ENCODE measurements around the gene GLYR1.

Gene GLYR1

DNA sequence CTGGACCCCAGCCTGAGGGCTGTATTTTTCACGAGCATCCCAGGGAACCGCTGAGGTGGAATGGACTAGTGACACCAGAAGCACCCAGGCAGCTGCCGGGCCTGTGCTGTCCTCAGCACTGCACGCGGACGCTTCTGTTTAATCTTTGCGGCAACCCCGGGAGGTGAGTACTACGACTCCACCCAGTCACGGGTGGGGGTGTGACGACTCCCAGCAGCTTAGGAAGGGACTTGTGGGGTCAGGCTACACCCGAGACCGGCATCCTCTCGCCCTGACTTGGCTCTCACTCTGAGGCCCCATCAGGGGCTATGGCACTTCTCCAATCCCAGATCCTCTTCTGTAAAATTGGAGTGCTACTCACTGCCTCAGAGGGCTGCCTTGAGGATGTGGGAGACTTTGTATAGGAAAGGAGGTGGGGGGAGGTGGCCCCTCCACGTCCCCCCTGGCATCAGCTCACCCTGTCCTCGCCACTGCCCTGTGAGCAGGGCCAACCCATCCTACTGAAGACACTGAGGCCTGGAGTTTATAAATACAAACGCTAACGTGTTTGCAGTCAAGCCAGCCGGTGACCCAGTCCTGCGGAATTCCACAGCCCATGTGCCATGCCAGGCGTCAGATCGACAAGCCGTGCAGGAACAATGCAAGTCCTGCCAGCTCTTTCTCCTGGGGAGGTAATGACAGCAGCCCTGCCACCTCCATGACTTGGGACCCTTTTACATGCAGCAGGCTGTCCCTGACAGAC is 45.4 kb upstream of the GLYR1 start:
- Mint-ChIP-seq H3K4me3 (no peak overlapping the region), H3K27me3 (ENCODE audit: low read depth, poor library complexity) (no peaks in the 10 kb centered on the region), H3K4me1 (peaks cover 6% of the 10 kb centered on the region), H3K27ac (no peak overlapping the region), H3K9me3 (no peaks in the 10 kb centered on the region), H3K36me3 (ENCODE audit: low read depth) (peaks cover 6% of the 10 kb centered on the region)
- TF ChIP-seq, protein P1, sequence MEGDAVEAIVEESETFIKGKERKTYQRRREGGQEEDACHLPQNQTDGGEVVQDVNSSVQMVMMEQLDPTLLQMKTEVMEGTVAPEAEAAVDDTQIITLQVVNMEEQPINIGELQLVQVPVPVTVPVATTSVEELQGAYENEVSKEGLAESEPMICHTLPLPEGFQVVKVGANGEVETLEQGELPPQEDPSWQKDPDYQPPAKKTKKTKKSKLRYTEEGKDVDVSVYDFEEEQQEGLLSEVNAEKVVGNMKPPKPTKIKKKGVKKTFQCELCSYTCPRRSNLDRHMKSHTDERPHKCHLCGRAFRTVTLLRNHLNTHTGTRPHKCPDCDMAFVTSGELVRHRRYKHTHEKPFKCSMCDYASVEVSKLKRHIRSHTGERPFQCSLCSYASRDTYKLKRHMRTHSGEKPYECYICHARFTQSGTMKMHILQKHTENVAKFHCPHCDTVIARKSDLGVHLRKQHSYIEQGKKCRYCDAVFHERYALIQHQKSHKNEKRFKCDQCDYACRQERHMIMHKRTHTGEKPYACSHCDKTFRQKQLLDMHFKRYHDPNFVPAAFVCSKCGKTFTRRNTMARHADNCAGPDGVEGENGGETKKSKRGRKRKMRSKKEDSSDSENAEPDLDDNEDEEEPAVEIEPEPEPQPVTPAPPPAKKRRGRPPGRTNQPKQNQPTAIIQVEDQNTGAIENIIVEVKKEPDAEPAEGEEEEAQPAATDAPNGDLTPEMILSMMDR (IDR thresholded peaks at IDR 0.05), result no peak
- no peak for DNase-seq

DNA sequence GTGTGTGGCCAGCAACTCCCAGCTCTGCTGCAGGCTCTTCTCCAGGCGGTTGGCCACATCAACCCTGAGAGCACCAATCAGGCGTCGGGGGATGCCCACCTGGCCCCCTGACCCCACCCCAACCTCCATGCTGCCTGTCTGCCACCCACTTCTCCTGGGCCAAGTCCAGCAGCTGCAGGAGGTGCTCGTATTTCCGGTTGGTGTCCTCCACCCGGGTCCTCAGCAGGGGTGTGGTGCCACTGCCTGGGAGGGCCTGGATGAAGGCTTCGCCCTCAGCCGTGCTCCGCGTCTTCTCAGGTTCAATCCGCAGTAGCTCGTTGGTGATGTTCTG is 44.8 kb upstream of the GLYR1 start:
- no peak for DNase-seq
- TF ChIP-seq, protein P1 (IDR thresholded peaks at IDR 0.05), result no peak
- H3K27me3 Mint-ChIP-seq (ENCODE audit: low read depth, poor library complexity), result no peaks in the 10 kb centered on the region
- peaks cover 6% of the 10 kb centered on the region for H3K4me1 Mint-ChIP-seq
- peaks cover 10% of the 10 kb centered on the region for H3K36me3 Mint-ChIP-seq (ENCODE audit: low read depth)
- H3K9me3 Mint-ChIP-seq, result no peaks in the 10 kb centered on the region
- no peak overlapping the region for H3K27ac Mint-ChIP-seq
- H3K4me3 Mint-ChIP-seq, result no peak overlapping the region

DNA sequence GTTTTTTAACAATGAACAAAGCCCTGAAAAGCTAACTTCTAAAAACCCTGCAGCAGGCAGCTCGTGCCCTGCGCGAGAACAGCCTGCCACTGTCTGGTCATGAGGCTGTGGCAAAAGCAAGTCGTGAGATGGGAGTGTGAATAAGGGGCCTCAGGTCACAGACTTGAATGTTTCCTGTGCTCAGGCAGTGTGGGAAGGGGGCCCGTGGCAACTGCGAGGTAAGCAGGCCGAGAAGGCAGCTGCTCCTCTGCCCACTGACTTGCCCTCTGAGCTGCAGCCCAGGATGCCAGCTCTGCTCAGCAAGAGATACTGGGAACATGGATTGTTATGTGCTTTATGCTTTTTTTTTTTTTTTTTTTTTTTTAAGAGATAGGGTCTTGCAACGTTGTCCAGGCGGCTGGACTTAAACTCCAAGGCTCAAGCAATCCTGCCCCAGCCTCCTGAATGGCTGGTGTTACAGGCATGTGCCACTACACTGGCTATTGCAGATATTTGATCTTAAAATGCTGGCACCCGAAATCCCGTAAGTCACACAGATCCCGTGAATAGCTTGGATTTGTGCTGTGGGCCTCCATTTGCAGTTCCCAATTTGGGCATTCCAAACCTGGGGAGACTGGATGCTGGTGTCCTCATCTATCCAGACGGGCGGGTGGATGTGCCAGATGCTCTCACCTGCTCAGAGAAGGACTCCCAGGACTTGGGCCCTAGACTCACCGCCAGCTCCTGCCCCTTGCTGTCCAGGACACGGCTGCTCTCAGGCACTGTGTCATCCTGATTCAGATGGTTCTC is 44.2 kb upstream of the GLYR1 start:
- H3K4me3 Mint-ChIP-seq, result no peak overlapping the region
- DNase-seq, result no peak
- TF ChIP-seq, protein P1 (IDR thresholded peaks at IDR 0.05), result no peak
- H3K27me3 Mint-ChIP-seq (ENCODE audit: low read depth, poor library complexity), result no peaks in the 10 kb centered on the region
- no peak overlapping the region for H3K27ac Mint-ChIP-seq
- peaks cover 12% of the 10 kb centered on the region for H3K36me3 Mint-ChIP-seq (ENCODE audit: low read depth)
- H3K4me1 Mint-ChIP-seq, result peaks cover 6% of the 10 kb centered on the region
- H3K9me3 Mint-ChIP-seq, result no peaks in the 10 kb centered on the region

DNA sequence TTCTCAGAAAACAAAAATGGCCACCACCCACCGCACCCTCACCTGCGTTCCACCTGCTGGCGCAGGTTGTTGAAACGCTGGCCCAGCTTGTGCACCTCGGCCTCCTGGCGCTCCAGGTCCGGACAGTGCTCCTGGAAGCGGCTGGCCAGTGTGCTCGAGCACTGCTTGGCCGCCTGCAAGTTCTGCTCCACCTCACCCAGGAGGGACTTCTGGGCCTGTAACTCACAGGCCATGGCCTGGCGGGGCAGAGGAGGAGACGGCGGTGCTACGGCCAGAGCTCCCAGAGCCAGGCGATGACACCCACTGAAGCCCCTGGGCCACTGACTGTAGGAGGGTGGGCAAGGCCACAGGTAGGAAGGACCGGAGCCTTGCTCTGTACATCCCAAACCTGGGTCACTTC is 43.6 kb upstream of the GLYR1 start:
- Mint-ChIP-seq H3K36me3 (ENCODE audit: low read depth) (peaks cover 18% of the 10 kb centered on the region), H3K4me3 (no peak overlapping the region), H3K9me3 (no peaks in the 10 kb centered on the region), H3K4me1 (peaks cover 6% of the 10 kb centered on the region), H3K27me3 (ENCODE audit: low read depth, poor library complexity) (no peaks in the 10 kb centered on the region), H3K27ac (peak overlapping the region; percentile 78)
- no peak for DNase-seq
- TF ChIP-seq, protein P1 (IDR thresholded peaks at IDR 0.05), result no peak

DNA sequence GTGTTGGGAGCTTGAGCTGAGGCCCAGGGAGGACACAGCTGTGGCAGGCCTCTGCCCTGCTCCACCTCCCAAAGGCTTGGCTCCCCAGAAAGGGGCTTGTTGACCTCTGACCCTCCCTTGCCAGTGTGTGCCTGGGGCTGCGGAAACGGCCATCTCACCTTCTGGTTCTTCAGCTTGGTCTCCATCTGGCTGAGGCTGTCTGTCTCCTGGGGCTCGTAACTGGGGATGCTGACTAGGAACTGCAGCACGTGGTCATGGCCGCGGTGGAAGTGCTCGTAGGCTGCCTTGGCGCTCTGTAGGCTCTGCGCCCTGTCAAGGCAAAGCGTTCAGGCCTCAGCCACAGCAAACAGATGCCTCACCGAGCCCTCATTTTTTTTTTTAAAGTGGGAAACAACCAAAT is 42.9 kb upstream of the GLYR1 start:
- H3K4me1 Mint-ChIP-seq, result peaks cover 6% of the 10 kb centered on the region
- H3K9me3 Mint-ChIP-seq, result no peaks in the 10 kb centered on the region
- no peak for DNase-seq
- TF ChIP-seq, protein P1 (IDR thresholded peaks at IDR 0.05), result no peak
- H3K27ac Mint-ChIP-seq, result peak overlapping the region; percentile 78
- no peak overlapping the region for H3K4me3 Mint-ChIP-seq
- H3K36me3 Mint-ChIP-seq (ENCODE audit: low read depth), result peaks cover 22% of the 10 kb centered on the region
- no peaks in the 10 kb centered on the region for H3K27me3 Mint-ChIP-seq (ENCODE audit: low read depth, poor library complexity)

Data from nephron progenitor cell (in vitro differentiated cells).